GM19467 (cell line): ENCODE results near the gene RAET1G.

ENCODE experiments used
- ATAC-seq: cut with Tn5 transposase; IDR thresholded peaks from one replicate; pipeline ENCODE4 v1.9.1; 2021; ENCODE audit warnings: mild to moderate bottlenecking, moderate library complexity; ENCODE audit not compliant: unreplicated experiment

Gene RAET1G

DNA sequence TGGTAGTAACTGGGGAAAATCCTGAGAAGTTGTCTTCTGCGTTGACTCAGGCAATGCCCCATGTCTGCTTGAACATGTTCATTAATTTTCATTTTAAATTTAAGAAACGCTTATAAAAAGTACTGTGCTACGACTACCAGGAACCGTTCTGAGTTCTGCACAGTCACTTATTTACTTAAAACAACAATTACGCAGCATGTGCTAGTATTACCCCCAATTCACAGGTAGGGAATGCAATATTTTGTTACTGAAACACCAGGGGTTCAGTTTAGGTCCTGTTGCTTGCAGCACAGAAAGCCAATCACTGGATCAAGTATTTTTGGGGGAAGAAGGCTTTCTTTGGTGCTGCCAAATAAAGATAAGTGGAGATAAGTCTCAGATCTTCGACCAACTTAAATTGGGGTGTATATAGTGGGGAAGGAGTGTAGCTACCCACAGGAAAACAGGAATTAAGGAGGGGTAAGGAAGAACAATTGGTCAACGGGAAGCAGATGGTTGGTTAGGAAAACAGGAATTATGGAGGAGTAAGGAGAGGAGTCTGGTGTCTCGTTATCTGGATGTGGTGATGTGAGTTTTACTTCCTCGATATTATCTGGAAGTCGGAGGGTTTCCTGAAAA, 53.5 kb downstream of the RAET1G start:
- no peak for ATAC-seq

DNA sequence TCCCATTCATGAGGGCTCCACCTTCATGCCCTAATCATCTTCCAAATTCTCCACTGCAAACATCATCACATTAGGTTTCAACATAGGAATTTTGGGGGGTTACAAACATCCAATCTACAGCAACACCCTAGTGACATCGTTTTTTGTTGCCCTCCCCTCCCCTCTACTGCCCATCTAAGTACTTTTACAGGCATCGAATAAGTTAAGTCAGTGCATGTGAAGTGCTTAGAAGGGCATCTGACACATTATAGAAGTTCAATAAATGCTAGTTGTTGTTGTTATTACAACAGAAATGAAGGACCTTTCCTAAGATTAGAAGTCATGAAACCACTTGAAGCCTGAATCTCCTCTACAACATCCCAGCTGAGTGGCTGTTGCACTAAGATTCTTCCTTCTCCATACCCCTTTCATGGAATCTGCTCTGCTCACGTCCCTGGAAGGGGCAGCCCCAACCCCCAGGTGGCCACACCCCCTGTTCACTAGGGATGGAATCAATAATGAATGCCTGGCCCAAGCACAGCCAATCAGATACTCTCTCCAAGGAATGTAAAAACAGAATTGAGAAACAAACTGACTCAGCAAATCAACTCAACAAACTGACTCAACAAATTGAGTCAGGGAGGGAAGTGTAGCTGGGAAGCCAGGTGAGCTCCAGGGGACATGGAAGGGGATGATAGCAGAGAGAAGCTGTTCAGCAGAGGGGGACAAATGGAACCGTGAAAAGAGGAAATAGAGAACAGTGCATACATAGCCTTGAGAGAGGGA, 54.9 kb downstream of the RAET1G start:
- no peak for ATAC-seq
